Lower lobe of right lung (tissue), 2 donors: ENCODE results near the gene APPBP2. TPM values are rescaled to one million over a fixed set of nuclear protein-coding genes. Genes with fewer than 3 reads are reported as not detected.

Experiments used
- ATAC-seq, 2 donors: fragments of 200-7000 bp; cut with Tn5 transposase; one replicate each; pipeline ENCODE4 v1.9.1; 2020 to 2022; ENCODE audit warnings: mild to moderate bottlenecking in 2 of 2, moderate library complexity in 2 of 2
- DNase-seq: peaks from one replicate; pipeline ENCODE4 v3.0.0-alpha.2; 2020
- H3K27ac ChIP-seq: fragments of 200-600 bp; one replicate; pipeline ENCODE4 v1.8.0; 2022
- H3K27me3 ChIP-seq: fragments of 200-600 bp; one replicate; pipeline ENCODE4 v1.8.0; 2022; ENCODE audit warnings: low read depth
- H3K36me3 ChIP-seq: fragments of 200-600 bp; one replicate; pipeline ENCODE4 v1.8.0; 2022; ENCODE audit warnings: mild to moderate bottlenecking
- H3K4me1 ChIP-seq: fragments of 200-600 bp; one replicate; pipeline ENCODE4 v1.8.0; 2022
- H3K4me3 ChIP-seq: fragments of 200-600 bp; one replicate; pipeline ENCODE4 v1.8.0; 2022; ENCODE audit warnings: mild to moderate bottlenecking
- H3K9me3 ChIP-seq: fragments of 200-600 bp; one replicate; pipeline ENCODE4 v1.8.0; 2022
- intact Hi-C: fragments of 100-400 bp; cut with DNase I; formaldehyde crosslinking; loops from one replicate; pipeline ENCODE4 v1.11.0; 2022
- total RNA-seq: library from RNA; stranded (reverse); fragmentation: NEBNext Ultra II Directional; extraction: Animal tissue kit (Norgen Biotek cat#: 25700); gene quantifications from one replicate; pipeline ENCODE4 v1.2.1, GENCODE V29; 2021
- TF ChIP-seq, protein P1 (sequence below): fragments of 200-600 bp; IDR thresholded peaks from one replicate; pipeline ENCODE4 v1.8.0; 2022; ENCODE audit warnings: antibody characterized with exemption, mild to moderate bottlenecking
- donor health status: DM: no; HTN: yes; CAD: no; lungs with severe emphysema.

APPBP2 gene
- total RNA-seq, 1 donor from 2014 or later: 49.4 TPM

DNA sequence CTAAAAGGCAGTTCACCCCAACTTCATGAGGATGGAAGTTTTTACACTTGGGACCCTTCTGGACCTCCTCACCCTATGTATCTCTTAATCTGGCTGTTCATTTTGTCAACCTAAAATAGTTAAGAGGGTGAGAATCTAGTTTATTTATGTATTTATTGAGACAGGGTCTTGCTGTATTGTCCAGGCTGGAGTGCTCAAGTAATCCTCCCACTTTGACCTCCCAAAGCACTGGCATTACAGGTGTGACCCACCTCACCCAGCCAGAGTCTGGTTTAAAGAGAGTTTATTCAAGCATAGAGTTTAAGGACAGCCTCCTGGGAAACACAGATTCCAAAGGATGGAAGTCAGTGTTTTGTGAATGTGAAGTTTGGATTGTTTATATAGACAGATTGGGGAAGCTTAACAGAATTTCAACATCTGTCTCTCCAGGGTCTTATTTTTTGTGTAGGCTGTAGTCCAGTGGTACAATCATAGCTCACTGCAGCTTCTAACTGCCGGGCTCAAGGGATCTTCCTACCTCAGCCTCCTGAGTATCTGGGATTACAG, 8.0 kb upstream of the APPBP2 start:
- intact Hi-C loops: no loop called here
- TF ChIP-seq, protein P1, sequence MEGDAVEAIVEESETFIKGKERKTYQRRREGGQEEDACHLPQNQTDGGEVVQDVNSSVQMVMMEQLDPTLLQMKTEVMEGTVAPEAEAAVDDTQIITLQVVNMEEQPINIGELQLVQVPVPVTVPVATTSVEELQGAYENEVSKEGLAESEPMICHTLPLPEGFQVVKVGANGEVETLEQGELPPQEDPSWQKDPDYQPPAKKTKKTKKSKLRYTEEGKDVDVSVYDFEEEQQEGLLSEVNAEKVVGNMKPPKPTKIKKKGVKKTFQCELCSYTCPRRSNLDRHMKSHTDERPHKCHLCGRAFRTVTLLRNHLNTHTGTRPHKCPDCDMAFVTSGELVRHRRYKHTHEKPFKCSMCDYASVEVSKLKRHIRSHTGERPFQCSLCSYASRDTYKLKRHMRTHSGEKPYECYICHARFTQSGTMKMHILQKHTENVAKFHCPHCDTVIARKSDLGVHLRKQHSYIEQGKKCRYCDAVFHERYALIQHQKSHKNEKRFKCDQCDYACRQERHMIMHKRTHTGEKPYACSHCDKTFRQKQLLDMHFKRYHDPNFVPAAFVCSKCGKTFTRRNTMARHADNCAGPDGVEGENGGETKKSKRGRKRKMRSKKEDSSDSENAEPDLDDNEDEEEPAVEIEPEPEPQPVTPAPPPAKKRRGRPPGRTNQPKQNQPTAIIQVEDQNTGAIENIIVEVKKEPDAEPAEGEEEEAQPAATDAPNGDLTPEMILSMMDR: no peak
- Histone ChIP-seq H3K4me1 (no peaks in the 10 kb centered on the region), H3K27ac (no peak overlapping the region), H3K27me3 (no peaks in the 10 kb centered on the region), H3K36me3 (no peaks in the 10 kb centered on the region), H3K4me3 (no peak overlapping the region), H3K9me3 (no peaks in the 10 kb centered on the region)
- no peak for DNase-seq
- no peak for ATAC-seq

DNA sequence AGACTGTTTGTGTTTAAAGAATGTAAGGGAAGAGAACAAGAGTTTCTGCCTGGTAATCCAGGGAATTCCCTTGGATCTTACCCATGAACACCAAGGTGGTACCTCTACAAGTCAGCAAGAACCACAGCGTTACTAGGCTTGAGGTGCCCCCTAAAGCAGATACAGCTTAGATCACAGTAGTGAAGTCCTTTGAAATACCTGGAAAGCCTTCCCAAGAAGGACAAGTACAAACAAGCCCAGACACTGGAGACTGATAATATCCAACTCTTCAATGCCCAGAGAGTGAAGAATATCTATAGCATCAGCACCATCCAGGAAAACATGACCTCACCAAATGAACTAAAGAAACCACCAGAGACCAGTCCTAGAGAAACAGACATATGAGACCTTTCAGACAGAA, 3.8 kb upstream of the APPBP2 start:
- TF ChIP-seq, protein P1: no peak
- Histone ChIP-seq H3K36me3 (no peaks in the 10 kb centered on the region), H3K27me3 (no peaks in the 10 kb centered on the region), H3K4me1 (peaks cover 8% of the 10 kb centered on the region), H3K27ac (no peak overlapping the region), H3K4me3 (no peak overlapping the region), H3K9me3 (no peaks in the 10 kb centered on the region)
- intact Hi-C loops: loop anchor here (10.0 kb wide), 1 partner anchor 65 kb away; no protein-coding TSS in a partner anchor
- DNase-seq (no peak), ATAC-seq (no peak)

DNA sequence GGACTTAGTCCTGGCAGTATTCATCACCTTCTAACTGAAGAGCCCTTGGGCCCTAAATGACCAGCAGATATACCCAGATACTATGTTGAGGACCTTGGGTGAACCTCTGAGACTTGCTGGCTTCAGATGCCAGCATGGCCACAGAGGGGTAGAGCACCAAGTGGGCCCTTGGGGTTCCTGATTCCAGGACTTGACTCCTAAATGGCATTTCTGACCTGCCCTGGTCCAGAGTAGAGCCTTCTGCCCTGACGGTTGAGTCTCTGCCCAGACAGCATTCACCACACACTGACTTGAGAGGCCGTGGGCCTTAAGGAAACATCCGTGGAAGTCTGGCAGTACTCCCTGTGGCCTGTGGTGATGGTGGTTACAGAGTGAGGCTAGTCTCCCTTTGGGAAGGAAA, 2.8 kb upstream of the APPBP2 start:
- no peak overlapping the region for H3K27ac ChIP-seq
- no peaks in the 10 kb centered on the region for H3K36me3 ChIP-seq
- no peaks in the 10 kb centered on the region for H3K9me3 ChIP-seq
- TF ChIP-seq, protein P1: no peak
- ATAC-seq (no peak), DNase-seq (no peak)
- H3K4me1 ChIP-seq: peaks cover 18% of the 10 kb centered on the region
- H3K27me3 ChIP-seq: no peaks in the 10 kb centered on the region
- intact Hi-C loops: loop anchor here (10.0 kb wide), 1 partner anchor 64 kb away; no protein-coding TSS in a partner anchor
- H3K4me3 ChIP-seq: no peak overlapping the region

DNA sequence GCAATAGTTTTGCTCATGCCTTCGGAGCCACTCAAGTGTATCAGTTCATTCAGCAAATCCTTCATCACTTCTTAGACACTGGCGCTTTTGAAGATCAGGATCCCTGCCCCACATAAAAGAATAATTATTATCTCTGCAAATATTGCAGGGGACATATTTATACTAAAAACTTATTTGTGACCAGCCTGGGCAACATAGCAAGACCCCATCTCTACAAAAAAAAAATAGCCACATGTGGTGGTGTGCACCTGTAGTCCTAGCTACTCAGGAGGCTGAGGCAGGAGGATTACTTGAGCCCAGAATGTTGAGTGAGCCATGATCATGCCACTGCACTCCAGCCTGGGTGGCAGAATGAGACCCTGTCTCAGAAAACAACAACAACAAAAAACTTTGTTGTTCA, 1.7 kb upstream of the APPBP2 start:
- peaks cover 29% of the 10 kb centered on the region for H3K4me1 ChIP-seq

DNA sequence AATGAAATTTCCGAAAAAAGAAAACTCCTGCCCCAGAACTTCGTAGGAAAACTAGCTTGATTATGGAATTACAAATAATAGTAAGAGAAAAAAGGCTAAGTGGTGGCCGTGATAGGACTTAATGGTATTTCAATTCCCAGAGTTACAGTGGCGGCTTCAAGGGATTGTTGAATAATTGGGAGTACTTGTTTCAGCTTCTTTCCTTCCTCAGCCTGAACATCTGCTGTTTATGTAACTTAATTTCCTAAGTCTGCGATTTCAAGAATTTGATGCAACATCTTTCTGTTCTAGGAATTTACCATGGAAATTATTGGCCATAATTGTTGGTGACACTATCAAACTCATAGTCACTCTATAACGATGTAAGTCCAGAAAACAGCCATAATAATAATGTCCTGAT, 684 bp upstream of the APPBP2 start:
- Histone ChIP-seq H3K9me3 (no peaks in the 10 kb centered on the region), H3K36me3 (no peaks in the 10 kb centered on the region), H3K4me3 (peak overlapping the region; percentile 93), H3K27me3 (no peaks in the 10 kb centered on the region), H3K27ac (peak overlapping the region; percentile 99), H3K4me1 (peaks cover 39% of the 10 kb centered on the region)
- TF ChIP-seq, protein P1: no peak
- intact Hi-C loops: loop anchor here (10.0 kb wide), 1 partner anchor 62 kb away; no protein-coding TSS in a partner anchor
- DNase-seq (no peak), ATAC-seq (no peak)

More for the DNA sequence above, 1.7 kb upstream of the APPBP2 start:
- H3K36me3 ChIP-seq: no peaks in the 10 kb centered on the region
- ATAC-seq (no peak), DNase-seq (no peak)
- H3K27me3 ChIP-seq: no peaks in the 10 kb centered on the region
- no peaks in the 10 kb centered on the region for H3K9me3 ChIP-seq
- TF ChIP-seq, protein P1: no peak
- no peak overlapping the region for H3K27ac ChIP-seq
- intact Hi-C loops: loop anchor here (10.0 kb wide), 1 partner anchor 63 kb away; no protein-coding TSS in a partner anchor
- H3K4me3 ChIP-seq: no peak overlapping the region
